GM23338 (cell line): ENCODE data around the gene RASGRP3. TPM values are rescaled to one million over a fixed set of nuclear protein-coding genes. Genes with fewer than 3 reads are reported as not detected.

Experiments
- ATAC-seq: fragments of 200-7000 bp; cut with Tn5 transposase; 3 replicates; pipeline ENCODE4 v1.9.1; 2020
- DNase-seq: peaks from one replicate; pipeline ENCODE4 v3.0.0-alpha.2; 2015; ENCODE audit warnings: low spot score
- H2AFZ ChIP-seq: fragments of 200-600 bp; sonication (generic); 2 replicates; pipeline ENCODE4 v1.8.0; 2016; ENCODE audit warnings: antibody characterized with exemption, mild to moderate bottlenecking, moderate library complexity
- H3F3A ChIP-seq: fragments of 200-600 bp; sonication (generic); replicated peaks from 2 replicates; pipeline ENCODE4 v1.8.0; 2017; ENCODE audit warnings: antibody characterized with exemption, mixed run types, low read depth
- H3K27ac ChIP-seq: fragments of 200-600 bp; sonication (generic); 2 replicates; pipeline ENCODE4 v1.6.1; 2016; ENCODE audit warnings: low read depth
- H3K27me3 ChIP-seq: fragments of 200-600 bp; sonication (generic); 2 replicates; pipeline ENCODE4 v1.8.0; 2016; ENCODE audit warnings: mild to moderate bottlenecking, mixed run types, moderate library complexity; ENCODE audit not compliant: insufficient read depth
- H3K36me3 ChIP-seq: fragments of 200-600 bp; sonication (generic); 2 replicates; pipeline ENCODE4 v1.8.0; 2016; ENCODE audit warnings: mild to moderate bottlenecking; ENCODE audit not compliant: insufficient read depth
- H3K4me1 ChIP-seq: fragments of 200-600 bp; sonication (generic); 2 replicates; pipeline ENCODE4 v1.8.0; 2016; ENCODE audit warnings: mild to moderate bottlenecking, moderate library complexity; ENCODE audit not compliant: insufficient read depth
- H3K4me2 ChIP-seq: fragments of 200-600 bp; sonication (generic); 2 replicates; pipeline ENCODE4 v1.7.1; 2017; ENCODE audit warnings: mixed run types
- H3K4me3 ChIP-seq: fragments of 200-600 bp; sonication (generic); 2 replicates; pipeline ENCODE4 v1.6.1; 2016; ENCODE audit warnings: mixed run types
- H3K79me2 ChIP-seq: fragments of 200-600 bp; sonication (generic); replicated peaks from 2 replicates; pipeline ENCODE4 v1.8.0; 2017; ENCODE audit warnings: mild to moderate bottlenecking; ENCODE audit not compliant: insufficient read depth
- H3K9me2 ChIP-seq: fragments of 200-600 bp; sonication (generic); 2 replicates; pipeline ENCODE4 v1.8.0; 2017; ENCODE audit not compliant: insufficient read depth
- H4K20me1 ChIP-seq: fragments of 200-600 bp; sonication (generic); replicated peaks from 2 replicates; pipeline ENCODE4 v1.8.0; 2017; ENCODE audit warnings: mild to moderate bottlenecking; ENCODE audit not compliant: insufficient read depth
- H3K27ac Mint-ChIP-seq: 2 replicates; pipeline ENCODE4 v1.8.0; 2020; ENCODE audit warnings: inconsistent platforms, mild to moderate bottlenecking, moderate library complexity, mixed read lengths
- H3K27me3 Mint-ChIP-seq: 3 replicates; pipeline ENCODE4 v1.8.0; 2022; ENCODE audit warnings: low read depth, mild to moderate bottlenecking, moderate library complexity, mixed read lengths, inconsistent platforms; ENCODE audit not compliant: insufficient read depth, poor library complexity
- H3K36me3 Mint-ChIP-seq: 3 replicates; pipeline ENCODE4 v1.8.0; 2021; ENCODE audit warnings: low read depth, mild to moderate bottlenecking, inconsistent platforms, moderate library complexity, mixed read lengths
- H3K4me1 Mint-ChIP-seq: 3 replicates; pipeline ENCODE4 v1.8.0; 2020; ENCODE audit warnings: mild to moderate bottlenecking, inconsistent platforms, mixed read lengths
- H3K4me3 Mint-ChIP-seq: 3 replicates; pipeline ENCODE4 v1.8.0; 2021; ENCODE audit warnings: moderate library complexity, mild to moderate bottlenecking, inconsistent platforms, mixed read lengths
- H3K9me3 Mint-ChIP-seq: 3 replicates; pipeline ENCODE4 v1.8.0; 2020; ENCODE audit warnings: moderate library complexity, mild to moderate bottlenecking, inconsistent platforms, mixed read lengths
- CREB1 ChIP-seq: fragments of 250-450 bp; sonication (Bioruptor Pico); IDR thresholded peaks from 2 replicates; pipeline ENCODE4 v1.5.0; 2020; ENCODE audit warnings: low read depth, mild to moderate bottlenecking, moderate library complexity
- CTCF ChIP-seq, 2 experiments: fragments of 200-600 bp in 1 of 2; sonication (generic) in 1 of 2; conservative IDR thresholded peaks; 2 replicates each; pipeline versions ENCODE4 v1.5.1 to v1.6.1; 2016 to 2017; ENCODE audit warnings: antibody characterized with exemption in 2 of 2, low read depth in 2 of 2, mild to moderate bottlenecking in 2 of 2, moderate library complexity in 1 of 2
- ETS1 ChIP-seq: IDR thresholded peaks from 2 replicates; pipeline ENCODE4 v1.6.1; 2016; ENCODE audit warnings: antibody characterized with exemption
- NANOG ChIP-seq: IDR thresholded peaks from 2 replicates; pipeline ENCODE4 v1.6.1; 2016; ENCODE audit warnings: antibody characterized with exemption, borderline replicate concordance
- REST ChIP-seq: IDR thresholded peaks from one replicate; pipeline ENCODE4 v1.6.1; 2018; ENCODE audit warnings: antibody characterized with exemption; ENCODE audit not compliant: unreplicated experiment
- STAT1 ChIP-seq: IDR thresholded peaks from one replicate; pipeline ENCODE4 v1.6.1; 2016; ENCODE audit warnings: antibody characterized with exemption; ENCODE audit not compliant: unreplicated experiment
- ZNF114 ChIP-seq: fragments of 250-450 bp; sonication (Bioruptor Pico); IDR thresholded peaks from 2 replicates; pipeline ENCODE4 v1.5.0; 2020; ENCODE audit warnings: mild to moderate bottlenecking, moderate library complexity
- polyA plus RNA-seq: library from polyadenylated mRNA; unstranded; fragments of >200 nt; fragmentation: Nextera tagmentation; extraction: Ambion mirVana; gene quantifications from 2 replicates; pipeline ENCODE4 v1.2.1, GENCODE V29; 2016
- total RNA-seq: library from RNA; depleted of rRNA; stranded (reverse); fragments of >200 nt; shearing (Covaris generic); gene quantifications from 2 replicates; pipeline ENCODE4 v1.2.3, GENCODE V29; 2014

The RASGRP3 gene
- total and polyA plus RNA-seq, 2 experiments from 2014 or later, result 0.19 to 0.69 TPM

- H3K4me2 ChIP-seq, result peak overlapping the region; percentile 7
- peak; percentile 79 for ATAC-seq
Measured at GRCh38 chr2:33583194-33583938, 106.9 kb downstream of the RASGRP3 start.

GRCh38 chr2:33586766-33587165 lies 110.3 kb downstream of the RASGRP3 start:
- 0 out of 2 replicates have a peak, but pooled peaks cover 3% of the 10 kb centered on the region for H3K9me2 ChIP-seq
- peaks cover 18% of the 10 kb centered on the region for H3K79me2 ChIP-seq
- H3K27me3 ChIP-seq, result no peaks in the 10 kb centered on the region
- Mint-ChIP-seq H3K9me3 (no peaks in the 10 kb centered on the region; the same call in 2 of the 3 replicates), H3K4me1 (peaks cover 36% of the 10 kb centered on the region), H3K27me3 (peaks cover 5% of the 10 kb centered on the region), H3K4me3 (no peak overlapping the region), H3K27ac (no peak overlapping the region), H3K36me3 (peaks cover 64% of the 10 kb centered on the region)
- H2AFZ ChIP-seq, result no peak overlapping the region
- no peaks in the 10 kb centered on the region for H4K20me1 ChIP-seq
- H3K36me3 ChIP-seq, result peaks cover 45% of the 10 kb centered on the region
- H3K4me2 ChIP-seq, result no peak overlapping the region
- peaks cover 31% of the 10 kb centered on the region for H3K4me1 ChIP-seq
- H3F3A ChIP-seq, result no peaks in the 10 kb centered on the region
- H3K4me3 ChIP-seq, result no peak overlapping the region
- no peak overlapping the region for H3K27ac ChIP-seq
- DNase-seq (no peak), ATAC-seq (no peak)
- TF ChIP-seq STAT1, result no peak
- no peak for TF ChIP-seq ETS1
- no peak for TF ChIP-seq REST
- no peak for TF ChIP-seq CREB1 (CRISPR knock-in tag)

More at GRCh38 chr2:33583194-33583938, 106.9 kb downstream of the RASGRP3 start:
- Mint-ChIP-seq H3K36me3 (peaks cover 47% of the 10 kb centered on the region), H3K27me3 (peaks cover 8% of the 10 kb centered on the region), H3K27ac (peak overlapping the region; percentile 76), H3K4me1 (peaks cover 48% of the 10 kb centered on the region), H3K4me3 (peak overlapping the region; percentile 36; the same call in 2 of the 3 replicates), H3K9me3 (no peaks in the 10 kb centered on the region; the same call in 2 of the 3 replicates)
- peaks cover 29% of the 10 kb centered on the region for H3K36me3 ChIP-seq
- H2AFZ ChIP-seq, result no peak overlapping the region
- H3F3A ChIP-seq, result no peaks in the 10 kb centered on the region
- peaks cover 34% of the 10 kb centered on the region for H3K4me1 ChIP-seq
- peak overlapping the region; percentile 1; the same call in 1 of the 2 replicates for H3K4me3 ChIP-seq
- H3K79me2 ChIP-seq, result peaks cover 11% of the 10 kb centered on the region
- H3K9me2 ChIP-seq, result 0 out of 2 replicates have a peak, but pooled peaks cover 3% of the 10 kb centered on the region
- no peaks in the 10 kb centered on the region for H4K20me1 ChIP-seq
- peak overlapping the region; percentile 23 for H3K27ac ChIP-seq
- no peaks in the 10 kb centered on the region for H3K27me3 ChIP-seq
- TF ChIP-seq STAT1, result no peak
- peak; percentile 56; the same call in 1 of the 2 replicates for TF ChIP-seq NANOG
- TF ChIP-seq ZNF114 (CRISPR knock-in tag), result no peak
- TF ChIP-seq CREB1 (CRISPR knock-in tag), result no peak
- peak; percentile 79 to 98 for TF ChIP-seq CTCF (conservative IDR thresholded peaks at IDR 0.05; ENCODE audit: low read depth in 2 of 2)
- DNase-seq, result peak; percentile 70
